KOPT-K1 (cell line): Measurements from ENCODE around the gene PORCN.

Source experiments
- H3K27ac ChIP-seq: fragments of 200-600 bp; sonication (generic); 2 replicates; pipeline ENCODE4 v1.5.1; 2016; ENCODE audit warnings: antibody characterized with exemption, mild to moderate bottlenecking, low read depth, low read length; ENCODE audit not compliant: poor library complexity, severe bottlenecking
- H3K36me3 ChIP-seq: fragments of 200-600 bp; sonication (generic); 2 replicates; pipeline ENCODE4 v1.5.1; 2017; ENCODE audit warnings: antibody characterized with exemption, mild to moderate bottlenecking, low read length, moderate library complexity; ENCODE audit not compliant: insufficient read depth
- H3K9me3 ChIP-seq: fragments of 200-600 bp; sonication (generic); 2 replicates; pipeline ENCODE4 v1.5.1; 2017; ENCODE audit warnings: antibody characterized with exemption, low read length, mild to moderate bottlenecking; ENCODE audit not compliant: insufficient read depth, poor library complexity, severe bottlenecking

The PORCN gene

GRCh38 chrX:48489892-48490291 lies 18.9 kb upstream of the PORCN start:
- H3K27ac ChIP-seq = no peak overlapping the region
- H3K36me3 ChIP-seq = peaks cover 23% of the 10 kb centered on the region; the same call in 1 of the 2 replicates
- no peaks in the 10 kb centered on the region for H3K9me3 ChIP-seq

- peaks cover 15% of the 10 kb centered on the region; the same call in 1 of the 2 replicates for H3K36me3 ChIP-seq
- no peaks in the 10 kb centered on the region for H3K9me3 ChIP-seq
- no peak overlapping the region for H3K27ac ChIP-seq
These were observed 18.1 kb upstream of the PORCN start for GRCh38 chrX:48490661-48491060.

GRCh38 chrX:48491809-48492208 lies 17.0 kb upstream of the PORCN start:
- H3K27ac ChIP-seq = no peak overlapping the region
- H3K9me3 ChIP-seq = no peaks in the 10 kb centered on the region
- peaks cover 11% of the 10 kb centered on the region; the same call in 1 of the 2 replicates for H3K36me3 ChIP-seq

GRCh38 chrX:48492293-48492910 lies 16.4 kb upstream of the PORCN start:
- H3K27ac ChIP-seq = no peak overlapping the region
- no peaks in the 10 kb centered on the region for H3K9me3 ChIP-seq
- H3K36me3 ChIP-seq = peaks cover 5% of the 10 kb centered on the region; the same call in 1 of the 2 replicates

- no peak overlapping the region for H3K27ac ChIP-seq
- no peaks in the 10 kb centered on the region for H3K36me3 ChIP-seq
- no peaks in the 10 kb centered on the region for H3K9me3 ChIP-seq
These were observed 14.9 kb upstream of the PORCN start for GRCh38 chrX:48493890-48494364.

GRCh38 chrX:48496660-48497059 lies 12.1 kb upstream of the PORCN start:
- H3K27ac ChIP-seq = no peak overlapping the region
- no peaks in the 10 kb centered on the region for H3K36me3 ChIP-seq
- H3K9me3 ChIP-seq = no peaks in the 10 kb centered on the region

GRCh38 chrX:48497871-48498270 lies 10.9 kb upstream of the PORCN start:
- Histone ChIP-seq H3K27ac (no peak overlapping the region), H3K9me3 (no peaks in the 10 kb centered on the region)

GRCh38 chrX:48498374-48498809 lies 10.4 kb upstream of the PORCN start:
- no peaks in the 10 kb centered on the region for H3K9me3 ChIP-seq
- no peaks in the 10 kb centered on the region for H3K36me3 ChIP-seq
- H3K27ac ChIP-seq = no peak overlapping the region

More at GRCh38 chrX:48497871-48498270, 10.9 kb upstream of the PORCN start:
- H3K36me3 ChIP-seq = no peaks in the 10 kb centered on the region

GRCh38 chrX:48504261-48504660 lies 4.5 kb upstream of the PORCN start:
- Histone ChIP-seq H3K9me3 (no peaks in the 10 kb centered on the region), H3K36me3 (no peaks in the 10 kb centered on the region), H3K27ac (no peak overlapping the region)

- Histone ChIP-seq H3K27ac (no peak overlapping the region), H3K9me3 (no peaks in the 10 kb centered on the region), H3K36me3 (no peaks in the 10 kb centered on the region)
These were observed 3.3 kb upstream of the PORCN start for GRCh38 chrX:48505481-48505880.

- Histone ChIP-seq H3K9me3 (no peaks in the 10 kb centered on the region), H3K36me3 (no peaks in the 10 kb centered on the region), H3K27ac (no peak overlapping the region)
These were observed 1.5 kb upstream of the PORCN start for GRCh38 chrX:48507246-48507645.

GRCh38 chrX:48509245-48509590 lies 426 bp downstream of the PORCN start:
- Histone ChIP-seq H3K9me3 (no peaks in the 10 kb centered on the region), H3K27ac (peak overlapping the region; percentile 32), H3K36me3 (no peaks in the 10 kb centered on the region)

- no peaks in the 10 kb centered on the region for H3K36me3 ChIP-seq
- no peaks in the 10 kb centered on the region for H3K9me3 ChIP-seq
- peak overlapping the region; percentile 32 for H3K27ac ChIP-seq
These were observed 827 bp downstream of the PORCN start for GRCh38 chrX:48509619-48510018.

- no peak overlapping the region for H3K27ac ChIP-seq
- H3K9me3 ChIP-seq = no peaks in the 10 kb centered on the region
- no peaks in the 10 kb centered on the region for H3K36me3 ChIP-seq
These were observed 2.8 kb downstream of the PORCN start for GRCh38 chrX:48511560-48511959.

GRCh38 chrX:48512371-48512935 lies 3.7 kb downstream of the PORCN start:
- no peak overlapping the region for H3K27ac ChIP-seq
- no peaks in the 10 kb centered on the region for H3K9me3 ChIP-seq

GRCh38 chrX:48513670-48514069 lies 4.9 kb downstream of the PORCN start:
- no peaks in the 10 kb centered on the region for H3K9me3 ChIP-seq

More at GRCh38 chrX:48512371-48512935, 3.7 kb downstream of the PORCN start:
- no peaks in the 10 kb centered on the region for H3K36me3 ChIP-seq

More at GRCh38 chrX:48513670-48514069, 4.9 kb downstream of the PORCN start:
- no peak overlapping the region for H3K27ac ChIP-seq
- no peaks in the 10 kb centered on the region for H3K36me3 ChIP-seq
